Activated CD8-positive, alpha-beta T cell treated with anti-CD3 and anti-CD28 coated beads for 36 hours (primary cell): Measurements from ENCODE around the gene SETD3. TPM values are rescaled to one million over a fixed set of nuclear protein-coding genes. Genes with fewer than 3 reads are reported as not detected.
A peak's percentile ranks its signal among the peaks of the same experiment; 100 is the strongest.

Source experiments
- ATAC-seq: fragments of 200-7000 bp; cut with Tn5 transposase; one replicate; pipeline ENCODE4 v1.10.0; 2021; ENCODE audit warnings: mild to moderate bottlenecking, moderate library complexity
- CTCF ChIA-PET: fragments of 350-600 bp; sonication (Branson Sonifier 250); formaldehyde crosslinking; loops from one replicate; lab custom pipeline; 2021; ENCODE audit warnings: antibody characterized with exemption; lab: Charles Lee
- POLR2A ChIA-PET: fragments of 350-600 bp; sonication (Branson Sonifier 250); formaldehyde crosslinking; loops from one replicate; lab custom pipeline; 2021; ENCODE audit warnings: antibody characterized with exemption; lab: Charles Lee
- DNase-seq: peaks from one replicate; pipeline ENCODE4 v3.0.0-alpha.2; 2020
- H3K27ac Mint-ChIP-seq: one replicate; pipeline ENCODE4 v1.8.0; 2021; ENCODE audit warnings: mild to moderate bottlenecking, mixed read lengths
- H3K27me3 Mint-ChIP-seq: one replicate; pipeline ENCODE4 v1.8.0; 2021; ENCODE audit warnings: mixed read lengths
- H3K36me3 Mint-ChIP-seq: one replicate; pipeline ENCODE4 v1.8.0; 2021; ENCODE audit warnings: low read depth, mixed read lengths
- H3K4me1 Mint-ChIP-seq: one replicate; pipeline ENCODE4 v1.8.0; 2021; ENCODE audit warnings: low read depth, mixed read lengths
- H3K4me3 Mint-ChIP-seq: one replicate; pipeline ENCODE4 v1.8.0; 2021; ENCODE audit warnings: mild to moderate bottlenecking, moderate library complexity, mixed read lengths
- H3K9me3 Mint-ChIP-seq: one replicate; pipeline ENCODE4 v1.8.0; 2021; ENCODE audit warnings: mixed read lengths
- CTCF ChIP-seq: fragments of 200-600 bp; IDR thresholded peaks from one replicate; pipeline ENCODE4 v1.8.0; 2022; ENCODE audit warnings: antibody characterized with exemption, mild to moderate bottlenecking
- intact Hi-C: fragments of 100-400 bp; cut with micrococcal nuclease; formaldehyde crosslinking; loops from one replicate; pipeline ENCODE4 v1.10.0; 2022
- total RNA-seq, 2 experiments: library from RNA; stranded (reverse); gene quantifications; one replicate each; pipeline ENCODE4 v1.2.3, GENCODE V29; 2021

Gene SETD3
- total RNA-seq, 2 experiments from 2014 or later = 49.9 to 50.7 TPM

- ChIA-PET CTCF (interaction anchor here (1.0 kb wide), 1 partner anchor 18 kb away, joined by 3 read pairs; no protein-coding TSS in a partner anchor), POLR2A (interaction anchor here (2.8 kb wide), 1 partner anchor 9 kb away, joined by 9 read pairs; no protein-coding TSS in a partner anchor)
- Mint-ChIP-seq H3K27ac (peak overlapping the region; percentile 44), H3K27me3 (no peaks in the 10 kb centered on the region), H3K36me3 (peaks cover 44% of the 10 kb centered on the region), H3K4me1 (no peaks in the 10 kb centered on the region), H3K4me3 (no peak overlapping the region), H3K9me3 (no peaks in the 10 kb centered on the region)
- DNase-seq (no peak), ATAC-seq (no peak)
- intact Hi-C loops = no loop called here
- no peak for TF ChIP-seq CTCF
These were observed 23.3 kb upstream of the SETD3 start for GRCh38 chr14:99503848-99504453.

DNA sequence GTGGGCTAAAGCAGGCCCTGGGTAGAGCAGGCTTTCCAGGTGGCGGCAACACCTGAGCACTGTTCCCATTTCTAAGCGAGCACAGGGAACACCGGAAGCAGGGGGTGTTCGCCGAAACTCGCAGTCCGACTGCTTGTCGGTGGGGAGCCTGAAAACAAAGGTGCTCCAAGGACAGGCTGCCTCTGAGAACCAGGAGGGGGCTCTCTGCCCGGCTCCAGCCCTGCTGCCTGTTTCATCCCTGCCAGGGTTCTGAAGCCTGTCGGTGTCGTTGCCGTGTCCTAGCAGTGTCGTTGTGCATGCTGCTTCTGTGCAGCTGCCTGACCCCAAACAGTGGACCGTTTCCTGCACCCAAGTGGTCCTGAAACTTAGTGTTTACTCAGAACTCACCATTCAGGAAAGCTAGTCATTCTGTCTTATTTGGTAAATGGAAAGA lies 22.3 kb upstream of the SETD3 start:
- ATAC-seq = no peak
- TF ChIP-seq CTCF = no peak

GRCh38 chr14:99497894-99498293 lies 17.2 kb upstream of the SETD3 start:
- ATAC-seq (no peak), DNase-seq (no peak)
- intact Hi-C loops = no loop called here
- no peaks in the 10 kb centered on the region for H3K4me1 Mint-ChIP-seq
- CTCF ChIA-PET = interaction anchor here (1.4 kb wide), 1 partner anchor 82 kb away, joined by 4 read pairs; no protein-coding TSS in a partner anchor
- no peaks in the 10 kb centered on the region for H3K9me3 Mint-ChIP-seq
- no peak for TF ChIP-seq CTCF
- H3K4me3 Mint-ChIP-seq = no peak overlapping the region
- POLR2A ChIA-PET = no interaction called here
- peaks cover 30% of the 10 kb centered on the region for H3K36me3 Mint-ChIP-seq
- no peak overlapping the region for H3K27ac Mint-ChIP-seq
- H3K27me3 Mint-ChIP-seq = no peaks in the 10 kb centered on the region

More for the DNA sequence above, 22.3 kb upstream of the SETD3 start:
- H3K27me3 Mint-ChIP-seq = no peaks in the 10 kb centered on the region
- intact Hi-C loops = no loop called here
- H3K27ac Mint-ChIP-seq = no peak overlapping the region
- no peaks in the 10 kb centered on the region for H3K9me3 Mint-ChIP-seq
- CTCF ChIA-PET = no interaction called here
- DNase-seq = no peak
- H3K4me1 Mint-ChIP-seq = no peaks in the 10 kb centered on the region
- H3K36me3 Mint-ChIP-seq = peaks cover 44% of the 10 kb centered on the region
- POLR2A ChIA-PET = no interaction called here
- no peak overlapping the region for H3K4me3 Mint-ChIP-seq

GRCh38 chr14:99497341-99497740 lies 16.7 kb upstream of the SETD3 start:
- CTCF ChIA-PET = interaction anchor here (1.4 kb wide), 1 partner anchor 82 kb away, joined by 4 read pairs; no protein-coding TSS in a partner anchor
- DNase-seq (no peak), ATAC-seq (no peak)
- Mint-ChIP-seq H3K4me1 (no peaks in the 10 kb centered on the region), H3K4me3 (no peak overlapping the region), H3K27me3 (no peaks in the 10 kb centered on the region), H3K36me3 (peaks cover 30% of the 10 kb centered on the region), H3K27ac (peak overlapping the region; percentile 6), H3K9me3 (no peaks in the 10 kb centered on the region)
- intact Hi-C loops = no loop called here
- POLR2A ChIA-PET = no interaction called here
- no peak for TF ChIP-seq CTCF

GRCh38 chr14:99484106-99484505 lies 3.4 kb upstream of the SETD3 start:
- H3K36me3 Mint-ChIP-seq = no peaks in the 10 kb centered on the region
- ChIA-PET POLR2A (no interaction called here), CTCF (no interaction called here)
- DNase-seq (no peak), ATAC-seq (no peak)
- TF ChIP-seq CTCF = no peak
- H3K4me1 Mint-ChIP-seq = peaks cover 62% of the 10 kb centered on the region
- no peaks in the 10 kb centered on the region for H3K9me3 Mint-ChIP-seq
- H3K4me3 Mint-ChIP-seq = no peak overlapping the region
- no peak overlapping the region for H3K27ac Mint-ChIP-seq
- H3K27me3 Mint-ChIP-seq = no peaks in the 10 kb centered on the region
- intact Hi-C loops = no loop called here
